GM12874 (cell line): ENCODE data around the gene TANC1.

Experiments
- CTCF ChIP-seq: IDR thresholded peaks from 2 replicates; pipeline ENCODE4 v1.5.1; 2011; ENCODE audit warnings: low read depth, mild to moderate bottlenecking, control low read depth, low read length, moderate library complexity; ENCODE audit not compliant: insufficient read depth

Gene TANC1

GRCh38 chr2:159077869-159078268, 109.4 kb downstream of the TANC1 start:
- no peak for TF ChIP-seq CTCF

GRCh38 chr2:159078443-159078842, 110.0 kb downstream of the TANC1 start:
- no peak for TF ChIP-seq CTCF

- no peak for TF ChIP-seq CTCF
These were observed 112.2 kb downstream of the TANC1 start for GRCh38 chr2:159080641-159081040.

GRCh38 chr2:159082119-159082518, 113.7 kb downstream of the TANC1 start:
- no peak for TF ChIP-seq CTCF

GRCh38 chr2:159084384-159085370, 116.2 kb downstream of the TANC1 start:
- no peak for TF ChIP-seq CTCF

GRCh38 chr2:159086342-159086741, 117.9 kb downstream of the TANC1 start:
- TF ChIP-seq CTCF: no peak

- TF ChIP-seq CTCF: no peak
These were observed 118.4 kb downstream of the TANC1 start for GRCh38 chr2:159086826-159087225.
